C4-2B (cell line): ENCODE results near the gene KLHDC3.

Experiments
- CTCF ChIP-seq: fragments of 450-650 bp; conservative IDR thresholded peaks from 2 replicates; pipeline ENCODE4 v1.5.1; 2017; ENCODE audit warnings: mild to moderate bottlenecking
- ZFX ChIP-seq: fragments of 450-650 bp; IDR thresholded peaks from 2 replicates; pipeline ENCODE4 v1.6.1; 2017

DNA sequence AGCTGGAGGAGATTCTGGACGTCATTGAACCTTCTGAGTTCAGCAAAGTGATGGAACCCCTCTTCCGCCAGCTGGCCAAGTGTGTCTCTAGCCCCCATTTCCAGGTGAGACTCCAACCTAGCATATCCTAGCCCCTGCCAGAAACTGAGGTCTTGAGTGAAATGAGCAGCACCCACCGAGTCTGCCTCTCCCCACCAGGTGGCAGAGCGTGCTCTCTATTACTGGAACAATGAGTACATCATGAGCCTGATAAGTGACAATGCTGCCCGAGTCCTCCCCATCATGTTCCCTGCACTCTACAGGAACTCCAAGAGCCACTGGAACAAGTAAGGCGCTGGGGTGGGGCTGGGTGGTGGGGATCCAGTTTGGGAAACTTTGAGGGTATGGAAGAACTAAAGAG, 4.9 kb upstream of the KLHDC3 start:
- TF ChIP-seq CTCF (no peak; the same call in 1 of the 2 replicates), ZFX (no peak)
